ENCODE results near the gene RSAD2.

DNA sequence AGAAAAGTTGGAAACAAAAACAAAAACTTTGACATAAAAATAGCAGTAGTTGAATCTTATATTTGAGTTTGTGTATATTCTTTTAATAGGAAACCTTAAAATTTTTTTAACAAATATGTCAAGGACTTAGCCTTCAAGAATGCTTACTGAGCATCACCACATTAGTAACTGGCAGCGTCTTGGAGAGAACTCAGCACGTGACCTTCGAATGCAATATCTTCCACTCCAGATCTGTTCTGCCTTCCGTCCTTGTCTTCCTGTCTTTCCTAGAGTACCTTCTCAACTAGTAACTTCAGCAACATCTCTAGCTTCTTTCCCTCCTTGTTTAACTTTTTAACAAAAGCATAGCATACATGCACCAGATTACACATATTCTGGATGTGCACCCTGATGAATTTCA is 972 bp downstream of the RSAD2 start:
- TF ChIP-seq, protein P1, sequence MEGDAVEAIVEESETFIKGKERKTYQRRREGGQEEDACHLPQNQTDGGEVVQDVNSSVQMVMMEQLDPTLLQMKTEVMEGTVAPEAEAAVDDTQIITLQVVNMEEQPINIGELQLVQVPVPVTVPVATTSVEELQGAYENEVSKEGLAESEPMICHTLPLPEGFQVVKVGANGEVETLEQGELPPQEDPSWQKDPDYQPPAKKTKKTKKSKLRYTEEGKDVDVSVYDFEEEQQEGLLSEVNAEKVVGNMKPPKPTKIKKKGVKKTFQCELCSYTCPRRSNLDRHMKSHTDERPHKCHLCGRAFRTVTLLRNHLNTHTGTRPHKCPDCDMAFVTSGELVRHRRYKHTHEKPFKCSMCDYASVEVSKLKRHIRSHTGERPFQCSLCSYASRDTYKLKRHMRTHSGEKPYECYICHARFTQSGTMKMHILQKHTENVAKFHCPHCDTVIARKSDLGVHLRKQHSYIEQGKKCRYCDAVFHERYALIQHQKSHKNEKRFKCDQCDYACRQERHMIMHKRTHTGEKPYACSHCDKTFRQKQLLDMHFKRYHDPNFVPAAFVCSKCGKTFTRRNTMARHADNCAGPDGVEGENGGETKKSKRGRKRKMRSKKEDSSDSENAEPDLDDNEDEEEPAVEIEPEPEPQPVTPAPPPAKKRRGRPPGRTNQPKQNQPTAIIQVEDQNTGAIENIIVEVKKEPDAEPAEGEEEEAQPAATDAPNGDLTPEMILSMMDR (IDR thresholded peaks at IDR 0.05; ENCODE audit: low read length): no peak
- no peak for TF ChIP-seq EZH2 (IDR thresholded peaks at IDR 0.05; ENCODE audit: borderline replicate concordance, low read length)
